ENCODE results near the gene PDCL2.

PDCL2 gene

GRCh38 chr4:55538531-55538930, 53.5 kb downstream of the PDCL2 start:
- no peak for DNase-seq (ENCODE audit: low read depth)

- DNase-seq (ENCODE audit: low read depth): no peak
Observed at GRCh38 chr4:55534306-55534705, 57.7 kb downstream of the PDCL2 start.

- no peak for DNase-seq (ENCODE audit: low read depth)
Observed at GRCh38 chr4:55530691-55531090, 61.4 kb downstream of the PDCL2 start.

- DNase-seq (ENCODE audit: low read depth): no peak
Observed at GRCh38 chr4:55530167-55530566, 61.9 kb downstream of the PDCL2 start.

- DNase-seq (ENCODE audit: low read depth): no peak
Observed at GRCh38 chr4:55528491-55528890, 63.6 kb downstream of the PDCL2 start.

GRCh38 chr4:55524844-55525571, 67.0 kb downstream of the PDCL2 start:
- DNase-seq (ENCODE audit: low read depth): no peak

- DNase-seq (ENCODE audit: low read depth): no peak
Observed at GRCh38 chr4:55518442-55518841, 73.6 kb downstream of the PDCL2 start.

GRCh38 chr4:55517526-55518229, 74.4 kb downstream of the PDCL2 start:
- no peak for DNase-seq (ENCODE audit: low read depth)

GRCh38 chr4:55512922-55513571, 79.0 kb downstream of the PDCL2 start:
- no peak for DNase-seq (ENCODE audit: low read depth)

GRCh38 chr4:55512077-55512476, 80.0 kb downstream of the PDCL2 start:
- no peak for DNase-seq (ENCODE audit: low read depth)

GRCh38 chr4:55510685-55511084, 81.4 kb downstream of the PDCL2 start:
- no peak for DNase-seq (ENCODE audit: low read depth)

- no peak for DNase-seq (ENCODE audit: low read depth)
Observed at GRCh38 chr4:55509266-55509665, 82.8 kb downstream of the PDCL2 start.

GRCh38 chr4:55507612-55508011, 84.4 kb downstream of the PDCL2 start:
- DNase-seq (ENCODE audit: low read depth): no peak

Measured in stimulated activated CD8-positive, alpha-beta memory T cell treated with anti-CD3 and anti-CD28 coated beads, Interleukin-15, amount 100 ng/mL, for 1 hour (primary cell).